ENCODE measurements around the gene PPDPF. TPM values are rescaled to one million over a fixed set of nuclear protein-coding genes. Genes with fewer than 3 reads are reported as not detected.

PPDPF gene
- total RNA-seq, 1 experiment from 2014 or later, result 245 TPM

DNA sequence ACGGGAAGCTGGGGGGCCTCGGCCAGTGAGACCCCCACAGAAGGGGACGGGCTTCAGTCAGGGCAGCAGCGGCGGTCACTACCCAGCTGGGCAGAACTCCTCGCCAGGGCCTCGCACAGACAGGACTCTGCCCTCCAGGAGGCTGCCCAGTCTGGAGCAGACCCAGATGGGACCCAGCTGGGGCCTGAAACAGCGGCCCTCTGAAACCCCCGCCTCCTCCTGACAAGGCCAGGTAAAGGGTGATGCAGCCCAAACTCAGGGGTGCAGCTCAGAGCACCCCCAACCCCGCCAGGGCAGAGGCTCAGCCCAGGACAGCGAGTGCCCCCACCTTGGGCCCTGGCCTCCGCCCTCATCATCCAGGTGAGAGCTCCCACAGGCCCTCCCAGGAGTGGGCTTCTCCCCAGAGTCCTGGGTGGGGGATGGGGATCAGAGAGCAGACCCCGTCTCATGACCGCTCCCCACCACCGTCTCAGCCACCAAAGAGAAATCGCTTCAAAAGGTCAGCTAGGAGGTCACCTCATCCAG lies 23.9 kb upstream of the PPDPF start:
- no peak overlapping the region for H2AFZ ChIP-seq (ENCODE audit: low read length)
- ATAC-seq, result no peak
- intact Hi-C loops (cut with micrococcal nuclease), result no loop called here
- H3K9me3 ChIP-seq (ENCODE audit: low read length), result no peaks in the 10 kb centered on the region
- peaks cover 21% of the 10 kb centered on the region for H3K79me2 ChIP-seq (ENCODE audit: low read length)
- peak overlapping the region; percentile 84 for H3K4me3 ChIP-seq (ENCODE audit: low read length)
- H3K4me1 ChIP-seq (ENCODE audit: insufficient read depth, low read length), result peaks cover 14% of the 10 kb centered on the region
- no peak overlapping the region for H3K27ac ChIP-seq (ENCODE audit: low read length)
- no peaks in the 10 kb centered on the region; the same call in 1 of the 2 replicates for H4K20me1 ChIP-seq (ENCODE audit: low read length)
- peaks cover 43% of the 10 kb centered on the region for H3K36me3 ChIP-seq (ENCODE audit: low read depth, low read length)
- no peaks in the 10 kb centered on the region for H3F3A ChIP-seq (ENCODE audit: low read length, unreplicated experiment)
- H3K4me2 ChIP-seq (ENCODE audit: low read length), result peak overlapping the region; percentile 98
- TF ChIP-seq, protein P1, sequence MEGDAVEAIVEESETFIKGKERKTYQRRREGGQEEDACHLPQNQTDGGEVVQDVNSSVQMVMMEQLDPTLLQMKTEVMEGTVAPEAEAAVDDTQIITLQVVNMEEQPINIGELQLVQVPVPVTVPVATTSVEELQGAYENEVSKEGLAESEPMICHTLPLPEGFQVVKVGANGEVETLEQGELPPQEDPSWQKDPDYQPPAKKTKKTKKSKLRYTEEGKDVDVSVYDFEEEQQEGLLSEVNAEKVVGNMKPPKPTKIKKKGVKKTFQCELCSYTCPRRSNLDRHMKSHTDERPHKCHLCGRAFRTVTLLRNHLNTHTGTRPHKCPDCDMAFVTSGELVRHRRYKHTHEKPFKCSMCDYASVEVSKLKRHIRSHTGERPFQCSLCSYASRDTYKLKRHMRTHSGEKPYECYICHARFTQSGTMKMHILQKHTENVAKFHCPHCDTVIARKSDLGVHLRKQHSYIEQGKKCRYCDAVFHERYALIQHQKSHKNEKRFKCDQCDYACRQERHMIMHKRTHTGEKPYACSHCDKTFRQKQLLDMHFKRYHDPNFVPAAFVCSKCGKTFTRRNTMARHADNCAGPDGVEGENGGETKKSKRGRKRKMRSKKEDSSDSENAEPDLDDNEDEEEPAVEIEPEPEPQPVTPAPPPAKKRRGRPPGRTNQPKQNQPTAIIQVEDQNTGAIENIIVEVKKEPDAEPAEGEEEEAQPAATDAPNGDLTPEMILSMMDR (conservative IDR thresholded peaks at IDR 0.05; ENCODE audit: low read depth, low read length), result no peak
- TF ChIP-seq EZH2phosphoT487 (IDR thresholded peaks at IDR 0.05; ENCODE audit: borderline replicate concordance, low read length), result no peak
- no peak for TF ChIP-seq EZH2 (IDR thresholded peaks at IDR 0.05; ENCODE audit: low read length, unreplicated experiment)
- H3K27me3 ChIP-seq (ENCODE audit: low read length), result no peaks in the 10 kb centered on the region
- ChIA-PET POLR2A (ENCODE audit: unreplicated experiment) (no interaction called here), CTCF (interaction anchor here (0.9 to 1.7 kb wide), 3 partner anchors 24 to 41 kb away, joined by 4 to 21 read pairs (median 4); partner anchors contain the start of genes PPDPF and PTK6)
- no peaks in the 10 kb centered on the region for H3K9me2 ChIP-seq (replicated peaks; ENCODE audit: low read length)
- BruUV-seq (replicated peaks), result no TSS peak
- no peak for DNase-seq
- no peak overlapping the region for H3K9ac ChIP-seq (ENCODE audit: low read length)

DNA sequence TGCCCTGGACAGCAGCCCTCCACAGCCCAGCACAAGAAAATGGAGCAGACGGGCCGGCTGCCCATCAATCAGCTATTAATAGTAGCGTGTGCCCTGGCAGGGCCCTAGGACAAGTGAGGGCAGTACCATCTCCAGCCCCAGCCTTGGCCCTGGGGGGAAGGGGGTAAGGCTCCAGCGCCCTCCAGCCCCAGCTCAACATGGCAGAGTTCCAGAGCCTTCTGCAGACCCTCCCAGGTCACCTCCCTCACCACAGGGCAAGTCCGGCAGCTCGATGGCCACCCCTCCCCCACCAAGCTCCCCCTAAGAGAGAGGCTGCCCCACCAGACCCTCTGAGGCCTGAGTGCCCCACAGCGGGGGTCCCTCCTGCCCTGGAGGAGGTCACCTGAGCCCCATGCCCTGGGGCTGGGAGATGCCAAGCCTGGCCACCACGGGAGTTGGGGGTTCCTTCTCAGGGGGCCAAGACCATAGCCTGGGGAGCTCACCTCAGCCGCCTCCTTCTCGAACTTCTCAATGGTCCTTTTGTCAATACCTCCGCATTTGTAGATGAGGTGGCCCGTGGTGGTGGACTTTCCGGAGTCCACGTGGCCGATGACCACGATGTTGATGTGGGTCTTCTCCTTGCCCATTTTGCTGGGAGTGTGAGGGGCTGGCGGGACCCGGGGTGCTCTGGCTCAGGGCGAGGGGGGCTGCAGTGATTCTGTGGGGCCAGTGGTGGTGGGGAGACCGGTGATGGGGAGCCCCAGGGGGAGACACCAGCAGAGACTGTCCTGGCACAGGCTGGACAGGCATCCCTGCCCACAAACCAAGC lies 23.2 kb upstream of the PPDPF start:
- POLR2A ChIA-PET (ENCODE audit: unreplicated experiment), result interaction anchor here (0.5 to 0.7 kb wide), 2 partner anchors 23 to 24 kb away, joined by 4 to 6 read pairs; no protein-coding TSS in a partner anchor

More for the DNA sequence above, 23.2 kb upstream of the PPDPF start:
- H3K4me3 ChIP-seq (ENCODE audit: low read length), result peak overlapping the region; percentile 84
- CTCF ChIA-PET, result interaction anchor here (1.7 kb wide), 1 partner anchor 23 kb away, joined by 21 read pairs; the partner anchor contains the start of gene PPDPF
- TSS peak; percentile 42 for BruUV-seq (replicated peaks)
- TF ChIP-seq EZH2phosphoT487 (IDR thresholded peaks at IDR 0.05; ENCODE audit: borderline replicate concordance, low read length), result no peak
- TF ChIP-seq EZH2 (IDR thresholded peaks at IDR 0.05; ENCODE audit: low read length, unreplicated experiment), result no peak
- TF ChIP-seq, protein P1 (conservative IDR thresholded peaks at IDR 0.05; ENCODE audit: low read depth, low read length), result no peak
- intact Hi-C loops (cut with micrococcal nuclease), result no loop called here
- H3K27me3 ChIP-seq (ENCODE audit: low read length), result no peaks in the 10 kb centered on the region
- peak overlapping the region; percentile 37 for H3K9ac ChIP-seq (ENCODE audit: low read length)
- ATAC-seq (no peak), DNase-seq (no peak)
- no peaks in the 10 kb centered on the region for H3K9me3 ChIP-seq (ENCODE audit: low read length)
- no peak overlapping the region; the same call in 1 of the 2 replicates for H3K27ac ChIP-seq (ENCODE audit: low read length)
- H2AFZ ChIP-seq (ENCODE audit: low read length), result peak overlapping the region; percentile 31
- no peaks in the 10 kb centered on the region for H3F3A ChIP-seq (ENCODE audit: low read length, unreplicated experiment)
- no peaks in the 10 kb centered on the region; the same call in 1 of the 2 replicates for H4K20me1 ChIP-seq (ENCODE audit: low read length)
- H3K9me2 ChIP-seq (replicated peaks; ENCODE audit: low read length), result no peaks in the 10 kb centered on the region
- peak overlapping the region; percentile 98 for H3K4me2 ChIP-seq (ENCODE audit: low read length)
- H3K79me2 ChIP-seq (ENCODE audit: low read length), result peaks cover 21% of the 10 kb centered on the region
- H3K36me3 ChIP-seq (ENCODE audit: low read depth, low read length), result peaks cover 38% of the 10 kb centered on the region
- peaks cover 14% of the 10 kb centered on the region for H3K4me1 ChIP-seq (ENCODE audit: insufficient read depth, low read length)
